SH-SY5Y (cell line): ENCODE measurements around the gene DDO.

Source experiments
- GATA2 ChIP-seq: IDR thresholded peaks from 2 replicates; pipeline ENCODE4 v1.6.1; 2011; ENCODE audit warnings: mild to moderate bottlenecking, low read depth, low read length
- GATA3 ChIP-seq: IDR thresholded peaks from 2 replicates; pipeline ENCODE4 v1.6.1; 2011; ENCODE audit warnings: low read depth, mild to moderate bottlenecking, low read length, moderate library complexity

DDO gene

DNA sequence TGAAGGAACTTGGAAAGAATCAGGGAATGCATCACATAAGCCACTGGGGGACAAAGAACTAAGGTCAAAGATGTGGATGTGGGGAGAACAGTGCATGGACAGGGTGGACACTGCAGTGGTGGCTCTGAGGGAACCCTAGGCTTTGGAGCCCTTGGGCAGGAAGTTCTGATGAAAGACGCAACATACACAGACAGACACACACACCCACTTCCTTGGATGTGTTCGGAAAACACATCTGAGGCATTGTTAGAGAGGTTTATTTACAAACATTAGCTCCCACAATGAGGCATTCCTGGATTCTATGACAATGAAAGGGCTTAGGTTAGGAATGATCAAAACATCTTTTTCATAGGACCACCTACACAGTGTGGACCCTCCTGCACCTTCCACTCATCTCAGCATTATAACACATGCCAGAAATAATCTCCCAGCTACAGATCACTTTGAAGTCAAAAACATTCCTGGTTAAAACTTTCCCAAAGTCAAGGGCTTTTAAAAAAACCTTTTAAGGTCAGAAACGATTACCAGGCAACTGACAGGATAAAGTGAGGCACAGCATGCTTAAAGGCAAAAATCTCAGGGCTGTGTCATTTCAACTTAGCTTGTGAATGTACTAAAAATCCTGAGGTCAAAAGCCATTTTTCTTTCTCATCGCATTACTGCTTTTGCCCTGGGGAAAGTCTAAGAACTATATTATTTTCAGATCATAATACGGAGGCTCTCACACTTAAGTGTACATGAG is 50.8 kb downstream of the DDO start:
- TF ChIP-seq GATA2 (no peak), GATA3 (no peak)

- no peak for TF ChIP-seq GATA2
Measured at GRCh38 chr6:110363748-110364147, 51.6 kb downstream of the DDO start.

- no peak for TF ChIP-seq GATA2
- TF ChIP-seq GATA3: no peak
Measured at GRCh38 chr6:110360676-110361075, 54.7 kb downstream of the DDO start.

- TF ChIP-seq GATA2 (no peak), GATA3 (no peak)
Measured at GRCh38 chr6:110359556-110359955, 55.8 kb downstream of the DDO start.

DNA sequence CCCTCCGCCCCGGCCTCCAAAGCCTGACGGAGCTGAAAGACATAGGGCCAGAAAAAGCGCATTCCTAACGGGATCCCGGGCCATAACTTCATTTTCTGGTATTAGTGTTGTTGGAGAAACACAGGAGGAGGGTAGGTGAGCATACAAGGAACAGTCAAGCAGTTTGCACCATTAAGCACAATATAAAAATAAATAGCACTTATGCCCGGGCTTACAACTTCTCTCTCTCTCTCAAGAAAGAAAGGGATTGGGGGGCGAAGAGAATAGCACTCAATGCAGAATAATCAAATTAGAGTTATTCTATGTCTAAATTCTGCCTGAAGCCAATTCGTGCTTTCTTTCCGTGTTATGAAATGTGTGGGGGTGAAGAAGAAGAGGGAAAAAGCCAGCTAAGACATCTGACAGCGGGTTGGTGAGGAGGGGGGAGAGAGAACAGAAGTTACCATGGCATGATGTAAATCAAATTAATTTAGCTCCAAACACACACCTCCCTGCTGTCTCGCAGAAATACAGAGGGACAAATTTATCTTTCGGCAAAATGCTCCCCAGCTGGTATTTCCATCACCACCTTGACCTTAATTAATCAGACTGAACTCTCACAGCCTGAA is 56.7 kb downstream of the DDO start:
- no peak for TF ChIP-seq GATA3
- no peak for TF ChIP-seq GATA2

GRCh38 chr6:110357664-110358552 is 57.5 kb downstream of the DDO start, which contains the start of gene METTL24:
Gene METTL24, minus strand, starts transcription at chr6:110358349. Its CDS starts 77 bp downstream, at chr6:110358272.
- TF ChIP-seq GATA2 (no peak), GATA3 (no peak)

DNA sequence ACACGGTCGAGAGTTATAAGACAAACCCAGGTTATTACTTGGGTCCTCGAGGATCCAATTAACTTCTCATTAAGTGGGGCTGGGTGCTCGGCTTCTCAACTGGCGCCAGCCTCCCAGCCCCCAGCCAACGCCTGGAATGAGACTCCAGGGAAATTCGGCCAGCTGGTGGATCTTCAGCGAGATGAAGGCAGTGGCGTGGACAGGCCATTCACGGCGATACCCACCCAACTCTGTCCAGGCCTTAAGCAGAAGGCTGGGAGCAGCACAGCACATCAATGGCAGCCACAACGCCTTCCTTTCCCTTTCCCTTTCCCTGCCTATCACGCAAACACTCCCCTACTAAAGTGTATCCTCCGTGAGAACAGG is 58.1 kb downstream of the DDO start:
- no peak for TF ChIP-seq GATA3
- TF ChIP-seq GATA2: no peak

GRCh38 chr6:110356778-110357177 is 58.6 kb downstream of the DDO start:
- TF ChIP-seq GATA2: no peak
- no peak for TF ChIP-seq GATA3

DNA sequence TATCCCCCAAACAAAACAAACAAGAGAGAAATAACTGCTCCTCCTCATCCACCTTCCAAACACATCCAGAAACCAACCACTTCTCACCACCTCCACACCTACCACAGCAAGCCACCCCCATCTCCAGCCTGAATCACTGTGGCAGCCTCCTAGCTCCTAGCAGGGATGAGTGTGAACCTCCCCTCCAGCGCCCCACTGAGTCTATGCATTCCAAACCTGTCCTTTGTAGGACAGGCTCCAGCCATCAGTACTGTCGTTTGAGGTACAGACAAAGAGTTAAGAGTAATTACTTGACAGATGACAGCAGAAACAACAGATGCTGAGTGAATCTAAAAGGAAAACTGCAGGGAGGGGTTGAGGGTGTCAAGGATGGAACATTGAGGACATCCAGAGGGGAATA is 59.6 kb downstream of the DDO start:
- TF ChIP-seq GATA3: no peak
- no peak for TF ChIP-seq GATA2

- no peak for TF ChIP-seq GATA2
- no peak for TF ChIP-seq GATA3
Measured at GRCh38 chr6:110355022-110355421, 60.4 kb downstream of the DDO start.

DNA sequence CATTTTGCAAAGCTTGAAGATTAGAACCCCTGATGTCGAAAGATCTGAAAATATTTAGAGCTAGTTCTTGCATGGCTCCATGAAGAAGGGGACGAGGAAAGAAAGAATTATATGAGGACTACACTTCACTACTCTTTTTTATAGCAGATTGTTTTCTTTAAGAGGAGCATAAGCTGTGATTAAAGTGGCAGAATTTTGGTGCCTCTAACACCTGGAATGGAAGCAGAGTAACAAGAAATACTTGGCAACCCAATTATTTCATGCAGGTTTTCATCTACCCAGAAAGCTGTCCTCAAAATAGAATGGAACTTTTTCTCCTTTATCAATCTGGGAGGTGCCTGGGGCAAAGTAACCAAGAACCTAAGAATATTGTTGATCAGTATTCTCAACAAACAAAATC is 61.2 kb downstream of the DDO start:
- TF ChIP-seq GATA2 (no peak), GATA3 (no peak)

GRCh38 chr6:110353457-110354001 is 61.8 kb downstream of the DDO start:
- TF ChIP-seq GATA3: no peak

DNA sequence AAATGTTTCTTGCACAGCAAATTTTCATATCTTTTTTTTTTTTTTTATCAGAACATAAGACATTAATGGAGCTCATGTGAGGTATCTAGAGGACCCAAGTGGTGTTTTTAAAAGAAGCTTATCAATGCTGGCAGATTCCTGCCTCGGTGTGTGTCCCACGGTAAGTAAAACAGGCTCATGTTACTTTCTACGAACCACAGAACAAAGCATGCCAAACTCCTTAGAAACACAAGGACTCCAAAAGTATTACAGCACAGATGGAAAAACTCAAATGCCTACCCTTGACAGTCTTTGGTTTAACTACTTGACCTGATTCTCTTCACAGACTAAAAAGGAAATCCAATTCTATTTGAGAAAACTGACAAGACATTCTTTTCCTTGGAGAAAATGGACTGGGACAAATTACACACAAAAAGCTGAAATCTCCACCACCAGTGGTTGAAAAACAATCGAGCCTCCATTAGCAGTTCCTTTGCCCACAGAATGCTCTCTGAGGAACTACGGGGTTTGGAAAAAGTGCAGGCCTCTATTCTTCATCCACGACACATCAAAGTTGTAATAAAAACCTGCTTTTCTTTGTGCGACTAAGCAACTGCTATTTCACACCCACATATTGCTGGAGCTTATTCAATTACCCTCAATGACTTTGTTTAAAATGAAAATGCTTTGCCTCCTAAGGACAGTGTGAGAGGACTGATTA is 62.7 kb downstream of the DDO start:
- TF ChIP-seq GATA3: no peak
- no peak for TF ChIP-seq GATA2

DNA sequence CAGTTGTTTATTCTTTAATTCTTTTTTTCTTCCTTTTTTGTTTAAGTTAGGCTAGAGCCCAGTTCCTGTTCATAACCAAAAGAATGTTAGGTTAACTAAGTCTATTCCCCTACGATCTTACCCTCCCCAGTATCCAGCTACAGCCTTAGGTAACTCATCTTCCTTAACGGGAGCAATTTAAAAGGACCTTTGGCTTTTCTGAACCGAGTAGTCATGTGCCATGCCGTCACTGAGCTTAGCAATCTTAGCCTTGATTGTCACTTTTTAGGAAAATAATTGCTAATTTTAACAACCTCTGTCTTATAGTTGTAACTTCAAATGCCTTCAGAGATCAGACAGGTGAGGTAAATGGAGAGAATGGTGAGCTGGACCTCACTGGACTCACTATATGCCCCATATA is 63.4 kb downstream of the DDO start:
- TF ChIP-seq GATA3: no peak
- no peak for TF ChIP-seq GATA2
